SU-DHL-6 (cell line): ENCODE results near the gene MTG2.

Experiments used
- H2AFZ ChIP-seq: fragments of 200-600 bp; sonication (generic); 2 replicates; pipeline ENCODE4 v1.6.1; 2014; ENCODE audit warnings: low read depth, mild to moderate bottlenecking, moderate library complexity, mixed read lengths, antibody characterized with exemption, low read length; ENCODE audit not compliant: severe bottlenecking
- H3F3A ChIP-seq: fragments of 200-600 bp; shearing (Covaris generic); 2 replicates; pipeline ENCODE4 v1.6.0; 2016; ENCODE audit warnings: antibody characterized with exemption, mild to moderate bottlenecking; ENCODE audit not compliant: insufficient read depth
- H3K27ac ChIP-seq: fragments of 200-600 bp; sonication (generic); 2 replicates; pipeline ENCODE4 v1.5.1; 2016; ENCODE audit warnings: low read depth, mild to moderate bottlenecking, low read length, moderate library complexity, mixed read lengths
- H3K27me3 ChIP-seq: fragments of 200-600 bp; sonication (generic), shearing (Covaris generic); 2 replicates; pipeline ENCODE4 v1.6.0; 2014; ENCODE audit warnings: mild to moderate bottlenecking, low read length
- H3K36me3 ChIP-seq: fragments of 200-600 bp; sonication (generic); 2 replicates; pipeline ENCODE4 v1.6.1; 2014; ENCODE audit warnings: mild to moderate bottlenecking, low read length, mixed read lengths
- H3K4me2 ChIP-seq: fragments of 300-600, 200-600 bp; shearing (Covaris generic), sonication (generic); 2 replicates; pipeline ENCODE4 v1.6.0; 2014; ENCODE audit warnings: low read length, low read depth, mild to moderate bottlenecking; ENCODE audit not compliant: poor library complexity, severe bottlenecking
- H3K4me3 ChIP-seq: fragments of 200-600 bp; sonication (generic); 2 replicates; pipeline ENCODE4 v1.5.1; 2014; ENCODE audit warnings: antibody characterized with exemption, low read length, mild to moderate bottlenecking, mixed read lengths; ENCODE audit not compliant: insufficient read depth, poor library complexity, severe bottlenecking
- H3K79me2 ChIP-seq: fragments of 200-600 bp; sonication (generic); 2 replicates; pipeline ENCODE4 v1.6.1; 2014; ENCODE audit warnings: mild to moderate bottlenecking, low read length, moderate library complexity; ENCODE audit not compliant: insufficient read depth
- H3K9ac ChIP-seq: fragments of 200-600 bp; sonication (generic); 2 replicates; pipeline ENCODE4 v1.7.0; 2014; ENCODE audit warnings: mild to moderate bottlenecking, low read length
- H3K9me2 ChIP-seq: fragments of 200-600 bp; sonication (generic); replicated peaks from 2 replicates; pipeline ENCODE4 v1.6.1; 2014; ENCODE audit warnings: low read length; ENCODE audit not compliant: insufficient read depth
- H3K9me3 ChIP-seq: fragments of 200-600 bp; sonication (generic); 2 replicates; pipeline ENCODE4 v1.6.1; 2014; ENCODE audit warnings: low read length, mixed read lengths; ENCODE audit not compliant: insufficient read depth
- H4K20me1 ChIP-seq: fragments of 200-600 bp; sonication (generic); 2 replicates; pipeline ENCODE4 v1.6.1; 2014; ENCODE audit warnings: low read depth, mild to moderate bottlenecking, antibody characterized with exemption, low read length, moderate library complexity, mixed read lengths
- CTCF ChIP-seq: fragments of 200-600 bp; sonication (generic); IDR thresholded peaks from one replicate; pipeline ENCODE4 v1.5.1; 2017; ENCODE audit warnings: antibody characterized with exemption, mild to moderate bottlenecking, low read length, moderate library complexity; ENCODE audit not compliant: insufficient read depth, poor library complexity, severe bottlenecking
- EZH2phosphoT487 ChIP-seq: fragments of 200-600 bp; sonication (generic), shearing (Covaris generic); conservative IDR thresholded peaks from 2 replicates; pipeline ENCODE4 v1.6.1; 2018; ENCODE audit warnings: mild to moderate bottlenecking, antibody characterized with exemption, low read length, moderate library complexity, mixed read lengths

Gene MTG2

GRCh38 chr20:62235001-62235776 is 52.4 kb downstream of the MTG2 start:
- TF ChIP-seq CTCF (no peak), EZH2phosphoT487 (no peak)
- no peak overlapping the region for H3K4me3 ChIP-seq

GRCh38 chr20:62235777-62236157 is 52.9 kb downstream of the MTG2 start:
- Histone ChIP-seq H3K4me3 (no peak overlapping the region), H3K79me2 (no peaks in the 10 kb centered on the region; the same call in 1 of the 2 replicates), H3K4me2 (no peak overlapping the region), H3K36me3 (no peaks in the 10 kb centered on the region), H3K9me3 (no peaks in the 10 kb centered on the region), H3K27ac (no peak overlapping the region), H3F3A (no peaks in the 10 kb centered on the region), H3K9me2 (no peaks in the 10 kb centered on the region), H3K27me3 (no peaks in the 10 kb centered on the region), H3K9ac (no peak overlapping the region), H2AFZ (no peak overlapping the region), H4K20me1 (0 out of 2 replicates have a peak, but pooled peaks cover 4% of the 10 kb centered on the region)
- TF ChIP-seq EZH2phosphoT487 (no peak), CTCF (no peak)

More at GRCh38 chr20:62235001-62235776, 52.4 kb downstream of the MTG2 start:
- Histone ChIP-seq H2AFZ (no peak overlapping the region), H3K27ac (no peak overlapping the region), H3K36me3 (no peaks in the 10 kb centered on the region), H3K27me3 (no peaks in the 10 kb centered on the region), H3K9me3 (no peaks in the 10 kb centered on the region), H3K9ac (no peak overlapping the region), H4K20me1 (0 out of 2 replicates have a peak, but pooled peaks cover 4% of the 10 kb centered on the region), H3K79me2 (no peaks in the 10 kb centered on the region; the same call in 1 of the 2 replicates), H3K4me2 (no peak overlapping the region), H3F3A (no peaks in the 10 kb centered on the region), H3K9me2 (no peaks in the 10 kb centered on the region)

GRCh38 chr20:62236200-62236599 is 53.4 kb downstream of the MTG2 start:
- no peak overlapping the region for H3K4me2 ChIP-seq
- H3K27ac ChIP-seq: no peak overlapping the region
- H3K9me2 ChIP-seq: no peaks in the 10 kb centered on the region
- 0 out of 2 replicates have a peak, but pooled peaks cover 4% of the 10 kb centered on the region for H4K20me1 ChIP-seq
- H3K9me3 ChIP-seq: no peaks in the 10 kb centered on the region
- no peak overlapping the region for H3K9ac ChIP-seq
- TF ChIP-seq EZH2phosphoT487: no peak
- no peak for TF ChIP-seq CTCF
- H3F3A ChIP-seq: no peaks in the 10 kb centered on the region
- H3K4me3 ChIP-seq: no peak overlapping the region
- H3K27me3 ChIP-seq: no peaks in the 10 kb centered on the region
- no peaks in the 10 kb centered on the region for H3K36me3 ChIP-seq
- no peaks in the 10 kb centered on the region; the same call in 1 of the 2 replicates for H3K79me2 ChIP-seq
- no peak overlapping the region for H2AFZ ChIP-seq
